A549 (cell line): Measurements from ENCODE around the gene FAAP24.

ENCODE experiments used
- BHLHE40 ChIP-seq: IDR thresholded peaks from 2 replicates; pipeline ENCODE4 v1.6.1; 2012; ENCODE audit warnings: low read depth, low read length, inconsistent platforms
- CEBPB ChIP-seq, 2 experiments: fragments of >200 bp in 1 of 2; sonication (Bioruptor Twin) in 1 of 2; formaldehyde crosslinking in 1 of 2; IDR thresholded peaks; 2 replicates each; pipeline ENCODE4 v1.6.1; 2012 to 2016
- EP300 ChIP-seq, 2 experiments: fragments of >200 bp; sonication (Bioruptor Twin); formaldehyde crosslinking; IDR thresholded peaks; 2 replicates in 1 of 2; 3 replicates in 1 of 2; pipeline ENCODE4 v1.6.1; 2016 to 2017
- ESRRA ChIP-seq: fragments of 150-350 bp; IDR thresholded peaks from 2 replicates; pipeline ENCODE4 v1.6.1; 2014; ENCODE audit warnings: mild to moderate bottlenecking, low read length, borderline replicate concordance
- FOSL2 ChIP-seq, 2 experiments: fragments of 450-650 bp in 1 of 2; fragments of >200 bp in 1 of 2; sonication (Bioruptor Twin) in 1 of 2; formaldehyde crosslinking; IDR thresholded peaks; 2 replicates each; pipeline versions ENCODE4 v1.5.0 to v1.6.1; 2016 to 2020; ENCODE audit warnings: mild to moderate bottlenecking in 1 of 2, moderate library complexity in 1 of 2
- FOXS1 ChIP-seq: fragments of 250-450 bp; sonication (Bioruptor Pico); IDR thresholded peaks from 2 replicates; pipeline ENCODE4 v1.5.0; 2020; ENCODE audit warnings: mild to moderate bottlenecking, moderate library complexity
- HOXA7 ChIP-seq: fragments of 250-450 bp; sonication (Bioruptor Pico); IDR thresholded peaks from 2 replicates; pipeline ENCODE4 v1.5.0; 2020; ENCODE audit warnings: mild to moderate bottlenecking, moderate library complexity
- JUN ChIP-seq, 2 experiments: fragments of >200 bp; sonication (Bioruptor Twin); formaldehyde crosslinking; IDR thresholded peaks; 2 replicates in 1 of 2; 3 replicates in 1 of 2; pipeline ENCODE4 v1.6.1; 2016 to 2017
- MAZ ChIP-seq: fragments of 150-350 bp; IDR thresholded peaks from 2 replicates; pipeline ENCODE4 v1.6.1; 2014; ENCODE audit warnings: antibody characterized with exemption, low read depth, low read length, borderline replicate concordance
- POLR2A ChIP-seq: IDR thresholded peaks from 2 replicates; pipeline ENCODE4 v1.6.1; 2012; ENCODE audit warnings: mild to moderate bottlenecking, low read length
- RAD21 ChIP-seq, 2 experiments: fragments of >200 bp in 1 of 2; sonication (Bioruptor Twin) in 1 of 2; formaldehyde crosslinking in 1 of 2; IDR thresholded peaks in 1 of 2; conservative IDR thresholded peaks in 1 of 2; 2 replicates in 1 of 2; 3 replicates in 1 of 2; pipeline ENCODE4 v1.6.1; 2012 to 2018; ENCODE audit warnings: inconsistent platforms in 1 of 2
- RFX5 ChIP-seq: fragments of 450-650 bp; IDR thresholded peaks from 2 replicates; pipeline ENCODE4 v1.7.1; 2014; ENCODE audit warnings: antibody characterized with exemption, mild to moderate bottlenecking, moderate library complexity
- TF ChIP-seq, protein P1 (sequence below): fragments of >200 bp; sonication (Bioruptor Twin); formaldehyde crosslinking; IDR thresholded peaks from 3 replicates; pipeline ENCODE4 v1.5.1; 2016
- TF ChIP-seq, protein P2 (sequence below): fragments of 450-650 bp; IDR thresholded peaks from 2 replicates; pipeline ENCODE4 v1.6.1; 2014; ENCODE audit warnings: antibody characterized with exemption

DNA sequence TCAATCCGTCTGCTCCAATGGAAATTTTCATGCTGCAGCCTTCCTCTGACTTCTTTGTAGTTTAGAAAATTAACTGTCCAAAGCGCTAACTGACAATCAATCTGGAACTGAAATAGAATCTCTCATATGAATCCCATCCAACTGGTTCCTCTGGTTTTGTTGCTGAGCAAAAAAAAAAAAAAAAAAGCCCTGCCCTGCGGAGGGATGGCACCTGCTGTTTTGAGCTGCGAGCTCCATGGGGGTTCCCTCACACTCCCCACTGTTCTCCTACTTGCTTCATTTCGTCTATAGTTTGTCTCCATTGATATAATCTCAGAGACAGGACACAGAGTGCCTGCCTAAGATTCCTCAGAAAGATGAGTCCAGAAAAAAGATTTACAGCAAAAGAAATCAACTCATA lies 33.4 kb downstream of the FAAP24 start:
- TF ChIP-seq POLR2A (no peak), EP300 (IDR thresholded peaks at IDR 0.05) (no peak), RAD21 (conservative IDR thresholded peaks at IDR 0.05 in 1 of 2, IDR thresholded peaks at IDR 0.05 in 1 of 2) (no peak), MAZ (no peak), FOXS1 (CRISPR knock-in tag) (no peak), JUN (IDR thresholded peaks at IDR 0.05) (no peak), RFX5 (no peak), ESRRA (no peak), CEBPB (IDR thresholded peaks at IDR 0.05) (no peak), HOXA7 (CRISPR knock-in tag) (no peak), BHLHE40 (no peak), FOSL2 (IDR thresholded peaks at IDR 0.05) (no peak), FOSL2 (CRISPR knock-in tag; IDR thresholded peaks at IDR 0.05) (no peak)
- TF ChIP-seq, protein P1, sequence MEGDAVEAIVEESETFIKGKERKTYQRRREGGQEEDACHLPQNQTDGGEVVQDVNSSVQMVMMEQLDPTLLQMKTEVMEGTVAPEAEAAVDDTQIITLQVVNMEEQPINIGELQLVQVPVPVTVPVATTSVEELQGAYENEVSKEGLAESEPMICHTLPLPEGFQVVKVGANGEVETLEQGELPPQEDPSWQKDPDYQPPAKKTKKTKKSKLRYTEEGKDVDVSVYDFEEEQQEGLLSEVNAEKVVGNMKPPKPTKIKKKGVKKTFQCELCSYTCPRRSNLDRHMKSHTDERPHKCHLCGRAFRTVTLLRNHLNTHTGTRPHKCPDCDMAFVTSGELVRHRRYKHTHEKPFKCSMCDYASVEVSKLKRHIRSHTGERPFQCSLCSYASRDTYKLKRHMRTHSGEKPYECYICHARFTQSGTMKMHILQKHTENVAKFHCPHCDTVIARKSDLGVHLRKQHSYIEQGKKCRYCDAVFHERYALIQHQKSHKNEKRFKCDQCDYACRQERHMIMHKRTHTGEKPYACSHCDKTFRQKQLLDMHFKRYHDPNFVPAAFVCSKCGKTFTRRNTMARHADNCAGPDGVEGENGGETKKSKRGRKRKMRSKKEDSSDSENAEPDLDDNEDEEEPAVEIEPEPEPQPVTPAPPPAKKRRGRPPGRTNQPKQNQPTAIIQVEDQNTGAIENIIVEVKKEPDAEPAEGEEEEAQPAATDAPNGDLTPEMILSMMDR = no peak
- TF ChIP-seq, protein P2, sequence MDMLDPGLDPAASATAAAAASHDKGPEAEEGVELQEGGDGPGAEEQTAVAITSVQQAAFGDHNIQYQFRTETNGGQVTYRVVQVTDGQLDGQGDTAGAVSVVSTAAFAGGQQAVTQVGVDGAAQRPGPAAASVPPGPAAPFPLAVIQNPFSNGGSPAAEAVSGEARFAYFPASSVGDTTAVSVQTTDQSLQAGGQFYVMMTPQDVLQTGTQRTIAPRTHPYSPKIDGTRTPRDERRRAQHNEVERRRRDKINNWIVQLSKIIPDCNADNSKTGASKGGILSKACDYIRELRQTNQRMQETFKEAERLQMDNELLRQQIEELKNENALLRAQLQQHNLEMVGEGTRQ = no peak
